ENCODE measurements around the gene GOSR2. TPM values are rescaled to one million over a fixed set of nuclear protein-coding genes. Genes with fewer than 3 reads are reported as not detected.

The GOSR2 gene
- total and polyA plus RNA-seq, 9 of the 15 experiments (the other 6 are each of a cell fraction or from before 2014, with no cell fraction given) = 32.7 to 96.3 (median 48.9) TPM

GRCh38 chr17:46935658-46936266 lies 12.8 kb downstream of the GOSR2 start (continued):
- TF ChIP-seq, protein P1, sequence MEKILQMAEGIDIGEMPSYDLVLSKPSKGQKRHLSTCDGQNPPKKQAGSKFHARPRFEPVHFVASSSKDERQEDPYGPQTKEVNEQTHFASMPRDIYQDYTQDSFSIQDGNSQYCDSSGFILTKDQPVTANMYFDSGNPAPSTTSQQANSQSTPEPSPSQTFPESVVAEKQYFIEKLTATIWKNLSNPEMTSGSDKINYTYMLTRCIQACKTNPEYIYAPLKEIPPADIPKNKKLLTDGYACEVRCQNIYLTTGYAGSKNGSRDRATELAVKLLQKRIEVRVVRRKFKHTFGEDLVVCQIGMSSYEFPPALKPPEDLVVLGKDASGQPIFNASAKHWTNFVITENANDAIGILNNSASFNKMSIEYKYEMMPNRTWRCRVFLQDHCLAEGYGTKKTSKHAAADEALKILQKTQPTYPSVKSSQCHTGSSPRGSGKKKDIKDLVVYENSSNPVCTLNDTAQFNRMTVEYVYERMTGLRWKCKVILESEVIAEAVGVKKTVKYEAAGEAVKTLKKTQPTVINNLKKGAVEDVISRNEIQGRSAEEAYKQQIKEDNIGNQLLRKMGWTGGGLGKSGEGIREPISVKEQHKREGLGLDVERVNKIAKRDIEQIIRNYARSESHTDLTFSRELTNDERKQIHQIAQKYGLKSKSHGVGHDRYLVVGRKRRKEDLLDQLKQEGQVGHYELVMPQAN (IDR thresholded peaks at IDR 0.05; ENCODE audit: borderline replicate concordance) = no peak
- TF ChIP-seq ZNF780A (CRISPR knock-in tag; IDR thresholded peaks at IDR 0.05) (no peak), ZNF184 (CRISPR knock-in tag; IDR thresholded peaks at IDR 0.05) (no peak), CTBP1 (IDR thresholded peaks at IDR 0.05; ENCODE audit: borderline replicate concordance) (peak; percentile 92), ZNF384 (IDR thresholded peaks at IDR 0.05; ENCODE audit: low read depth, low read length) (no peak), THRAP3 (IDR thresholded peaks at IDR 0.05; ENCODE audit: borderline replicate concordance) (no peak), RBM25 (IDR thresholded peaks at IDR 0.05; ENCODE audit: low read depth, low read length, severe bottlenecking) (no peak), CBX5 (IDR thresholded peaks at IDR 0.05; ENCODE audit: borderline replicate concordance, low read depth) (no peak), SP1 (CRISPR knock-in tag; IDR thresholded peaks at IDR 0.05) (no peak), DPF2 (IDR thresholded peaks at IDR 0.05) (peak; percentile 54; the same call in 1 of the 2 replicates), ZEB2 (IDR thresholded peaks at IDR 0.05) (no peak), ZBTB17 (CRISPR knock-in tag; IDR thresholded peaks at IDR 0.05) (no peak), ZNF785 (CRISPR knock-in tag; IDR thresholded peaks at IDR 0.05) (no peak), SOX6 (IDR thresholded peaks at IDR 0.05) (peak; percentile 60; the same call in 1 of the 2 replicates), CBX1 (IDR thresholded peaks at IDR 0.05; ENCODE audit: low read depth) (no peak), ARID3A (IDR thresholded peaks at IDR 0.05; ENCODE audit: borderline replicate concordance, low read depth, low read length) (peak; percentile 40; the same call in 1 of the 2 replicates)
- TF ChIP-seq, protein P2, sequence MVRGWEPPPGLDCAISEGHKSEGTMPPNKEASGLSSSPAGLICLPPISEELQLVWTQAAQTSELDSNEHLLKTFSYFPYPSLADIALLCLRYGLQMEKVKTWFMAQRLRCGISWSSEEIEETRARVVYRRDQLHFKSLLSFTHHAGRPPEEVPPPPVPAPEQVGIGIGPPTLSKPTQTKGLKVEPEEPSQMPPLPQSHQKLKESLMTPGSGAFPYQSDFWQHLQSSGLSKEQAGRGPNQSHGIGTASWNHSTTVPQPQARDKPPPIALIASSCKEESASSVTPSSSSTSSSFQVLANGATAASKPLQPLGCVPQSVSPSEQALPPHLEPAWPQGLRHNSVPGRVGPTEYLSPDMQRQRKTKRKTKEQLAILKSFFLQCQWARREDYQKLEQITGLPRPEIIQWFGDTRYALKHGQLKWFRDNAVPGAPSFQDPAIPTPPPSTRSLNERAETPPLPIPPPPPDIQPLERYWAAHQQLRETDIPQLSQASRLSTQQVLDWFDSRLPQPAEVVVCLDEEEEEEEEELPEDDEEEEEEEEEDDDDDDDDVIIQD (CRISPR knock-in tag; IDR thresholded peaks at IDR 0.05) = no peak
- TF ChIP-seq, protein P3, sequence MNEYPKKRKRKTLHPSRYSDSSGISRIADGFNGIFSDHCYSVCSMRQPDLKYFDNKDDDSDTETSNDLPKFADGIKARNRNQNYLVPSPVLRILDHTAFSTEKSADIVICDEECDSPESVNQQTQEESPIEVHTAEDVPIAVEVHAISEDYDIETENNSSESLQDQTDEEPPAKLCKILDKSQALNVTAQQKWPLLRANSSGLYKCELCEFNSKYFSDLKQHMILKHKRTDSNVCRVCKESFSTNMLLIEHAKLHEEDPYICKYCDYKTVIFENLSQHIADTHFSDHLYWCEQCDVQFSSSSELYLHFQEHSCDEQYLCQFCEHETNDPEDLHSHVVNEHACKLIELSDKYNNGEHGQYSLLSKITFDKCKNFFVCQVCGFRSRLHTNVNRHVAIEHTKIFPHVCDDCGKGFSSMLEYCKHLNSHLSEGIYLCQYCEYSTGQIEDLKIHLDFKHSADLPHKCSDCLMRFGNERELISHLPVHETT (CRISPR knock-in tag; conservative IDR thresholded peaks at IDR 0.05 in 1 of 2, IDR thresholded peaks at IDR 0.05 in 1 of 2) = no peak
- TF ChIP-seq, protein P4, sequence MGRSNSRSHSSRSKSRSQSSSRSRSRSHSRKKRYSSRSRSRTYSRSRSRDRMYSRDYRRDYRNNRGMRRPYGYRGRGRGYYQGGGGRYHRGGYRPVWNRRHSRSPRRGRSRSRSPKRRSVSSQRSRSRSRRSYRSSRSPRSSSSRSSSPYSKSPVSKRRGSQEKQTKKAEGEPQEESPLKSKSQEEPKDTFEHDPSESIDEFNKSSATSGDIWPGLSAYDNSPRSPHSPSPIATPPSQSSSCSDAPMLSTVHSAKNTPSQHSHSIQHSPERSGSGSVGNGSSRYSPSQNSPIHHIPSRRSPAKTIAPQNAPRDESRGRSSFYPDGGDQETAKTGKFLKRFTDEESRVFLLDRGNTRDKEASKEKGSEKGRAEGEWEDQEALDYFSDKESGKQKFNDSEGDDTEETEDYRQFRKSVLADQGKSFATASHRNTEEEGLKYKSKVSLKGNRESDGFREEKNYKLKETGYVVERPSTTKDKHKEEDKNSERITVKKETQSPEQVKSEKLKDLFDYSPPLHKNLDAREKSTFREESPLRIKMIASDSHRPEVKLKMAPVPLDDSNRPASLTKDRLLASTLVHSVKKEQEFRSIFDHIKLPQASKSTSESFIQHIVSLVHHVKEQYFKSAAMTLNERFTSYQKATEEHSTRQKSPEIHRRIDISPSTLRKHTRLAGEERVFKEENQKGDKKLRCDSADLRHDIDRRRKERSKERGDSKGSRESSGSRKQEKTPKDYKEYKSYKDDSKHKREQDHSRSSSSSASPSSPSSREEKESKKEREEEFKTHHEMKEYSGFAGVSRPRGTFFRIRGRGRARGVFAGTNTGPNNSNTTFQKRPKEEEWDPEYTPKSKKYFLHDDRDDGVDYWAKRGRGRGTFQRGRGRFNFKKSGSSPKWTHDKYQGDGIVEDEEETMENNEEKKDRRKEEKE (IDR thresholded peaks at IDR 0.05; ENCODE audit: borderline replicate concordance in 1 of 2, control insufficient read depth in 1 of 2, low read depth in 2 of 2, low read length in 1 of 2) = no peak
